GM19099 (cell line): ENCODE measurements around the gene SPINDOC.

Experiments used
- POLR2A ChIP-seq: IDR thresholded peaks from 3 replicates; pipeline ENCODE4 v1.6.1; 2011; ENCODE audit warnings: low read depth; ENCODE audit not compliant: insufficient read length; ENCODE audit errors: extremely low read depth

Gene SPINDOC

DNA sequence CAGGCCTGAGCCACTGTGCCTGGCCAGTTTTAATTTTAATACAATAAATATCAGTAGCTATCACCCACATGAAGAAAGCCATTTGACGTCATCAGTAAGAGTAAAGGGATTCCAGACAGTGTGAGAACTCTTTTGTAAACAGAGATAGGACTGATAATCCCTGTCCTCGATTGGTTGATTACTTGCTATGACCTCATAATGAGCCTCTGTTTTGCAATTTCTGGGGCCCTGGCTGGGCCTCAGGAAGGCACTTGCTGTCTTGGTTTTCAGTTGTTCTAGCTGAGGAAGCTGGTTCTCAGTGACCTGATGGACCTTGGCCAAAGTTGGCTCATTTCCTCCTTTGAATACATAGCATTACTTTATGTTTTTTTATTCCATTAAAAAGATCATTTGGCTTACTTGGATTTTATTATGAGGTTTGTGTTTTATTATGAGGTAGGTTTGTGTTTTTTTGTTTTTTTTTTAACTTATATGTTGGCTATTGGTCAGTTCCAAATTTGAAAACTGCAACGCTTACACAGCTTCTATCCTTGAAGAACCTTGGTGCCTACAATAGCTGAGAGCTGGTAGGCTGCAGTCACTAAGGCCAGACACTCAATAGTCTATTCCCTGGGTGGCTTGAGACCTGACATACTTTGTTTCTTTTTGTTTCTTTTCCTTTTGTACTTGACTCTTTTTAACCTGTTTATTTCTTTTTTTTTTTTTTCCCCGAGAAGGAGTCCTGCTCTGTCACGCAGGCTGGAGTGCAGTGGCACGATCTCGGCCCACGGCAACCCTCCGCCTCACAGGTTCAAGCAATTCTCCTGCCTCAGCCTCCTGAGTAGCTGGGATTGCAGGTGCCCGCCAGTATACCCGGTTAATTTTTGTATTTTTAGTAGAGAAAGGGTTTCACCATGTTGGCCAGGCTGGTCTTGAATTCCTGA is 45.6 kb downstream of the SPINDOC start:
- no peak for TF ChIP-seq POLR2A

DNA sequence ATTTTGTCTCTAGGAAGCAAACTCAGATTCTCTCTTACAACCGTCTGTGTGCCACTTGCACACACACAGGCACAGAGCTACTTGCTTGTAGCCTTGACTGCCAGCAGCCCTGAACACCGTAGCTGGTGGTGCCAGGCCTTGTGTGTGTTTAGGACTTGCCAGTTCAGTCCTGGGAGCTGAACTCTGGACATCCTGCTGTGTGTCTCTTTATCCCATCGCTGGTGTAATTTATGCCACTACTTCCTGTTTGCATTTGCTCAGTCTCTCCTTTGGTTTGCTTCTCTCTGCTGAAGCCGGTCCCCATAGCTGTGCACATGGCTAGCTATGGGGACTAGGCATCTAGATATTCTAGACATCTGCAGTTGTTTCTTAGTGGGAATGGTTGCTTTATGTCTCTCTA is 49.7 kb downstream of the SPINDOC start:
- no peak for TF ChIP-seq POLR2A

DNA sequence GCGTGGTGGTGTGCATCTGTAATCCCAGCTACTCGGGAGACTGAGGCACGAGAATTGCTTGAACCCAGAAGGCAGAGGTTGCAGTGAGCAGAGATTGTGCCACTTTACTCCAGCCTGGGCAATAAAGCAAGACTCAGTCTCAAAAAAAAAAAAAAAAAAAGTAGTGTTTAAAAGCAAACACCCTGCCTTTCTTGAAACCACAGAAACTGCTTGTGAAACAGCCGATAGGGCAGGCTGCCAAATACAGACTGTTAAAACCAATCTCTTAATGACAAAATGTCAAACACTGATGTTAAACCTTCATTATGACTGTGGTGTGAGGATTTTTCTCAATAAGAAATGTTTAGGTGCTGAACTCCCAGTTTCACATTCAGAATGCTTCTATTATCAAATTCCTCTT is 53.0 kb downstream of the SPINDOC start:
- no peak for TF ChIP-seq POLR2A

DNA sequence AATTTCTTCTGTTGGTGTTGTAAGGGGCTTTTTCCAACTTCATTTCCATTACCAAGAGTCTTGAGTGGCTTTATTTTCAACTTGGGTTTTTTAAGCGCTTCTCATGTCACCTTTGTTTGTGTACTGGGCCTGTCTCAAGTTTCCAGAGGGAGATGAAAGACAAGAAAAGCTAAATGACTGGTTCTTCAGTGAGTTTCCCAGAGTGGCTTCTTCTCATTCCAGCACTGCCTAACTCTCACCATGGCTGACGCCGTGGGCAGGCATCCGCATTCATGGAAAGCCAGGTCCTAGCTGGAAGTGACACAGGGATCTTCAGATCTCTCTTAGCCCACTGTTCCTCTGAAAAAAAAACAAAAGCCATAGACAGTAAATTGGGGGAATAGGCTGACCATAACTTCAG is 54.3 kb downstream of the SPINDOC start:
- no peak for TF ChIP-seq POLR2A

DNA sequence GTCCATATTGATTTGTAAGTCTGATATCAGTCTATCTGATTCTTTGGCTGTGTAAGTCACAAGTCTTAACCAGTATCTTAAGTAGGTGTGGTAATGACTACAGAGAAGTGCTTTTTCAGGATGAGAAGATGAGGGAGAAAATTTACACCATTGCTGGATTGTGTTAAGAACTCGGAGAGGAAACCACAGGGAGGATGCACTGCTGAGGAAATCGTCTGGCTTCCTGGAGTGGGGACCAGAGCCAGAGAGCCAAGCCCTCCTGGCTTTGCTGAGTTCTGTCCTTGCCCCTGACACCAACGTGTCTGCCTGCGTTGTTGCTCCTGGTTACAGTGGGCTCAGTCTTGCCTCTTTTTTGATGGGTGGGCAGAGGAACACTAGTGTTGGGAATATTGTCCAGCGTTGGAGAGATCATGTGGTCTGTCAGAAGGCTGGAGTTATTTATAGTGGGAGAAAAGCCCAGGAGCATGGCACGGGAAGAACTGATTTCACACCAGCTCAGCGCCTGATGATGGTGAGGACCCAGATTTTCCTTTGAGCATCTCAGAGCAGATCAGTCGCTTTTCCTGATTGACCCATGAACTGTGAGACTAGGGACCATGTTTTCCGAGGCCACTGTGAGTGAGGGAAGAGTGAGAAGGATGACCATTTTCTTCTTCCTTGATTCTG is 55.3 kb downstream of the SPINDOC start:
- no peak for TF ChIP-seq POLR2A

DNA sequence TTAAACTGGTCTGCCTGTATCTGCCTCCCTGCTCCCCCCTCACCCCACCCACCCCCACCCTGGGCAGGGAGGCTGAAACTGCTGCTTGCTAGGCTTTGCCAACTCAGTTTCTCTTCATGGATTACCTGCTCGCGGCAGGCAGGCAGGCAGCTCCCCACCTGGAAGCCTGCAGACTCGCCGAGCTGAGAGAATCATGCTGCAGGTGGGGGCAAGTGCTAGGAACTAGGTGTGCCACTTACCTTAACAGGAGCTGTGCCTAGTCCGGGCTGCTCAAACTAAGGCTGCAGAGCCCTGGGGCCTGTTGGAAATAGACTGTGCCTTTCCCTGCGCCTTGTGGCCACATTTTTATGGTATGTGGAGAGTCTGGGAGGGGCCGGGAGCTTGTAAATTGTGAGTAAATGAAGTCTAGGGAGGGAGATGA is 55.9 kb downstream of the SPINDOC start:
- no peak for TF ChIP-seq POLR2A

DNA sequence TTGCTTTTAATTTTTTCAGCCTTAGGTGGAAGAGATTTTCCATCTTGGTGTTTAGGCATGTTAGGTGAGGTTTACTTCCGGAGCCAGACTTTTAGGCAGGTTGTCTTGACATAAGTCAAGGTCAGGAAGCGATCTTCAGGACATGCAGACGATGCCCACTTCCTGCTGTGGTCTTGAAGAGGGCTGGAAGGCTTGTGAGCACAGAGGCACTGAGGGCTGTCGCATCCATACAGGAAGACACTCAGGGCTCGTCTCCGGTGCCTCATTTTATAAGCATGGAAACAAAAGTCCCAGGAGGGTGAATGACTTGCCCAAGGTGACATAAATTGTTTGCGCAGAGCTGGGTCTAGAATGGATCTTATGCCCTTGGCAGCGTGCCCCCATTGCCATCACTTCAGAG is 56.4 kb downstream of the SPINDOC start:
- TF ChIP-seq POLR2A = no peak

DNA sequence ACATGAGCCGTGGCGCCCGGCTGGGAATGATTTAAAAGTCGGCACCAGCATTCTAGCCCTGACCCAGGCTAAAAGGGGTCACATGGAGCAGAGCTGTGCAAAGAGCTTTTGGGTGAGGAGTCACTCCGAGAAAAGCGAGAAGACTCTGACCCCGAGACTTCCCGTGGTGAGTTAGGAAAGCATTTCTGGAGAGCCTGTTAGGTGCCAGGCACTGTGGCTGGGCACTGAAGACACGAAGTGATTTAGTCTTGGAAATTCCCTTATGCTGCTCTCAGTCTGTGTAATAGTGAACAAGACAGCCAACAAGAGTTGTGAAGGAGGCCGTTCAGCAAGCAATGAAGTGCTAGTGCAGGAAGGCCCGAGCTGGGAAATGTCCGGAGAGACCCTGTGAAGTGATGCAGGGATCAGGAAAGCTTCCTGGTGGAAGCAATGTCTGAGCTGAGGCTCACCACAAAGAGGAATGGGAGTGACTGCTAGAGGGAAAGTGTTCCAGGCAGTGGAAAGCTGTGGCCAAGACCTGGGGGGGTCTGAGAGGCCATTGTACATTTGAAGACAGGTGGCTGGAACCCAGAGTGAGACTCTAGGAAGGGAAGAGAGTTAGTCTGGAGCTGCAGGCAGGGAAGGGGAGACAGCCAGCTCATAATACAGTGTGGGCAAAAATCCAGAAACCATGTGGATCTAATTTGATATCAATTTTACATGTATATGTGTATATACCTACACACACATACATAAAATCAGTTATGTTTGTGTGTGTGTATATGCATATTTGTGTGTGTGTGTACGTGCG is 57.3 kb downstream of the SPINDOC start:
- no peak for TF ChIP-seq POLR2A

DNA sequence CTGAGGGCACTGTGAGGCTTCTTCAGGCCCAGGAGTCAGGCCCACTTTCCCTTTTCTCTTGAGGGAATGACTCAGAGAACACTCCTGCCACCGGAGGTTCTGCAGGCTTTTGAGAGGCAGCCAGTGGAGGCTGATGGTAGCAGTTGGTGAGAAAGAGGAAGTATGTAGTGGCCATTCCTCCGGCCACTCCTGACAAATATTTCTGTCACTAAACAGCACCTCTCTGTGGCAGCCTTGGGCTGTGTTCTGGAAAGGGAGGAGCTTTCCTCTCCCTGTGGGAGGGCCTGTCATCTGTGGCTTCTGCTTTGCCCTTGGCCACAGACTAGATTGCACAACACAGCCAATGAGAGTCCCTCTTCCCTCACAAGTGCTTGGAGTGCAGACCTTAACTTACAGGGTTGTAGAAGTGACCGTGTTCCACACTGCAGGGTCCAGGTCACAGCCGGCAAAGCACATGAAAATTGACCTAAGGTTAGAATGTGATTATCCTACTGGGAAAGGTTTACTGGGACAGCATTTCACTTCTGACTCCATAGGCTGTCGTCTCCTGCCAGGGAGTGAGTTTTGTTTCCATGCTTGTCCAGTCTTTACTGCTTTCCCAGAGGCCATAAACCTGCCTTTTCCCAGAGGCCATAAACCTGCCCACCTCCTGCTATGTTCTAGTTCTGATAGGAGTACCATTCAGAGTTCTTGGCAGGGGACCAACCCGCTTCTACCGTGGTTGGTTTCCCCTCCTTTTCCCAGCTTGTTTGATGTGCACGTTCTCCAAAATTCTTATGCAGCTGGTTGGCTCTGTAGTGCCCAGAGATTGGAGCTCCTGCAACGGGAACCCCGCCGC is 58.9 kb downstream of the SPINDOC start:
- TF ChIP-seq POLR2A = peak; percentile 29

DNA sequence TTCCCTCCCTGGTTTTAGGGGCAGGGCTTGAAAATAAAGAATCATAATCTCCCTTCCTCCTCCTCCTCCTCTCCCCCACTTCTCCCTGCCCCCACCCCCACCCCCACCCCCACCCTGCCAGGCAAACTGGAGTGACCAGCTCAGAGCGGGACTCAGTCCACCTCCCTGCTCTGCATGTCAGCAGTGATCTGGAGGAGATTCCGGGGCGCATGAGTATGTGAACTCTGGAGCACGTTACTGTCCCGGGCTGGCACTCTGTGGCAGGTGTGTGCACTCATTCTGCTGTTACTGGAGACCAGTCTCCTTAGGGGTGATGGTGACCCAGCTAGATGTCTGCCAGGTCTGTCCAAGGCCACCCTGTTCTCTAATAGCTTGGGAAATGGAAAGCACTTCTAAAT is 59.5 kb downstream of the SPINDOC start:
- no peak for TF ChIP-seq POLR2A

DNA sequence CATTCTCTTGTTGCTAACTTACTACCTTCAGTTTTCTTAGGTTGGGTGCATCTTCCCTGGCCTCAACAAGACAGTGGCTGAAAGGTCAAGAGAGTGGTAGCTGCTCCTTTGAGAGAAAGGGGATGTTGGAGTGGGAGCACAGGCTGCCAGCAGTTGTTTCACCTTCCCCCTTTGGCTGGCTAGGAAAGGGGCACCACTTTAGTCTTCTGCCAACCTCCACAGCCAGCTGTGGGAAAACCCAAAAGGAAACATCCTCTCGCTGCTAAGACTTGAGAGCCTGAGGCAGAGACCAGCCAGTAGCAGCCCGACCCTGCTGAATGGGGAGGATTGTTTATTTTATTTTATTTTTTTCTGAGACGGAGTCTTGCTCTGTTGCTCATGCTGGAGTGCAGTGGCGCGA is 60.1 kb downstream of the SPINDOC start:
- TF ChIP-seq POLR2A = no peak

DNA sequence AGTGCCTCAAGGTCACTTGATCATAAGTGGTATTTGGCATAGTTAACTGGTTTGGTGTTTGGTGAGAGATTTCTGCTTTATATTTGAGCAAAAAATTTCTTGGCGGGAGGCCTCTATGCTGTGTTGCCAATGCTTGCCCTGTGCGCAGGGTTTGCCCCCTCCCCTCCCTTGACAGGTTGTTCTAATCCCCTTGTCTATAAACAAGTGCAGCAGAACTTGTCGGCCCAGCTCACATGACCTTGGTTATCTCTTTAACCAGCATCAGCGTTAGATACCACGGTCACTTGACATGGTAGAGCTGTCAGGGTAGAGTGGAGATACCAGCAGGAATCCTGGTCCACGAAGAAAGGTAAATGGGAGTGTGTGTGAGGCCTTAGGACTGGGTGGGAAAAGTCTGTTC is 61.3 kb downstream of the SPINDOC start:
- TF ChIP-seq POLR2A = no peak

DNA sequence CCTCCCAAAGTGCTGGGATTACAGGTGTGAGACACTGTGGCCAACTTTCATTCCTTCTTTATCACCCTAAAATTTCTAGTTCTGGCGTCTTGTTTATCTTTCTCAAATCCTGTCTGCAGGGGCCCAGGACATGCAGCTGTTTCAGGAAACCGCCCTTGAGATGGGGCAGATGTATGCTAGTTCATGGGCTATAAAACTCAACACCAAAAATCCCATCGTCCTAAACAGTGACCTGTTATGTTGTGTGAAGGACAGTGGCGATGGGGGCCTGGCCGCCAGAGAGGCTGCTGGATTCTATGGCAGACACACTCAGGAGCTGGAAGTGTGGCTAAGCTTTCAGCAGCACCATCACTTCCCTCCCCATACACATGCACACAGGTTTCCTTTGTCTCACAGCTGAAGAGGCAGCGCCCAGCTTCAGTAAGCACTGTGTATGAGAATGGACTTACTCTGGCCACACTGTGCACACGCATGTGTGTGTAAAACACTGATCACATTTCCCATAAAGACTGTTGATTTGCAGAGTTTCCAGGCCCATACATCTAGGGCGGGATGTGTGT is 62.3 kb downstream of the SPINDOC start:
- TF ChIP-seq POLR2A = no peak

DNA sequence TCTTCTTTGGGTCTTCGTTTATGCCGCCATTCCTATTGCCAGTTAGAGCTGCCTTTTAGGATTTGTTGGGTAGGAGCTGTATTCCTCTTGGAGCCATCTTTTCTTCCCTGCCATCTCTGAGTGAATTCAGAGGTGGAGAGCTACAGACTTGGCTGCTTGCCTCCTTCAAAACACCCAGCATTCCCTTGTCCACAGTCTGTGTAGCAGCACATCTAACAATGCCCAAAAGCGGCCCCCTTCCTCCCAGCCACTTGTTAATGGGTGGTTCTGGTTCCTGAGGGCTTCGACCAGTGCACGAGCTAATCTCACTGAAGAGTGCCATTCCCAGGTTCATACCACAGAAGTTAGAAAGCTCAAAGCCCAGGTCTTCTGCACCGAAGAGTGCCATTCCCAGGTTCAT is 63.4 kb downstream of the SPINDOC start:
- TF ChIP-seq POLR2A = no peak
